PC-9 (cell line): ENCODE data around the gene RBM33. TPM values are rescaled to one million over a fixed set of nuclear protein-coding genes. Genes with fewer than 3 reads are reported as not detected.

Source experiments
- BruUV-seq: library from RNA; stranded (reverse); fragments of 400-500 nt; replicated peaks from 2 replicates; lab custom pipeline; 2021; lab: Mats Ljungman, UMichigan
- CTCF ChIA-PET: fragments of 300-600 bp; sonication (Branson Sonifier 250); formaldehyde crosslinking; loops from one replicate; lab custom pipeline; 2022; ENCODE audit warnings: antibody characterized with exemption; lab: Charles Lee
- POLR2A ChIA-PET: fragments of 300-600 bp; sonication (Branson Sonifier 250); formaldehyde crosslinking; loops from one replicate; lab custom pipeline; 2022; ENCODE audit warnings: antibody characterized with exemption; ENCODE audit not compliant: unreplicated experiment; lab: Charles Lee
- DNase-seq, 2 experiments: peaks; one replicate each; pipeline versions ENCODE4 v3.0.0 to v3.0.0-alpha.2; 2015 to 2022; ENCODE audit warnings: mixed read lengths in 1 of 2
- H2AFZ ChIP-seq: fragments of 200-600 bp; sonication (generic); 2 replicates; pipeline ENCODE4 v1.8.1; 2017; ENCODE audit warnings: antibody characterized with exemption
- H3F3A ChIP-seq: fragments of 200-600 bp; sonication (generic); 2 replicates; pipeline ENCODE4 v1.8.1; 2017; ENCODE audit warnings: antibody characterized with exemption, mild to moderate bottlenecking, low read depth; ENCODE audit not compliant: insufficient read depth
- H3K27ac ChIP-seq: fragments of 200-600 bp; sonication (generic); 2 replicates; pipeline ENCODE4 v1.6.1; 2016; ENCODE audit warnings: mixed run types
- H3K27me3 ChIP-seq: fragments of 200-600 bp; sonication (generic); 2 replicates; pipeline ENCODE4 v1.6.1; 2016; ENCODE audit warnings: low read depth, mixed run types; ENCODE audit not compliant: insufficient read depth
- H3K36me3 ChIP-seq: fragments of 200-600 bp; sonication (generic); 2 replicates; pipeline ENCODE4 v1.6.1; 2016; ENCODE audit warnings: low read depth, mixed run types
- H3K4me1 ChIP-seq: fragments of 200-600 bp; sonication (generic); replicated peaks from 2 replicates; pipeline ENCODE4 v1.6.1; 2016; ENCODE audit warnings: mixed run types; ENCODE audit not compliant: insufficient read depth
- H3K4me2 ChIP-seq: fragments of 200-600 bp; sonication (generic); 2 replicates; pipeline ENCODE4 v1.6.1; 2017; ENCODE audit warnings: mixed run types
- H3K4me3 ChIP-seq: fragments of 200-600 bp; sonication (generic); 2 replicates; pipeline ENCODE4 v1.6.1; 2016; ENCODE audit warnings: mixed run types
- H3K79me2 ChIP-seq: fragments of 200-600 bp; sonication (generic); 2 replicates; pipeline ENCODE4 v1.6.1; 2017; ENCODE audit warnings: low read depth, mixed run types
- H3K9me2 ChIP-seq: fragments of 200-600 bp; sonication (generic); 2 replicates; pipeline ENCODE4 v1.8.1; 2017; ENCODE audit warnings: mild to moderate bottlenecking; ENCODE audit not compliant: insufficient read depth
- H3K9me3 ChIP-seq: fragments of 200-600 bp; sonication (generic); 2 replicates; pipeline ENCODE4 v1.8.1; 2016; ENCODE audit warnings: low read depth; ENCODE audit not compliant: insufficient read depth
- H4K20me1 ChIP-seq: fragments of 200-600 bp; sonication (generic); 2 replicates; pipeline ENCODE4 v1.8.1; 2017; ENCODE audit not compliant: insufficient read depth
- EZH2 ChIP-seq: fragments of 200-600 bp; sonication (generic); IDR thresholded peaks from 2 replicates; pipeline ENCODE4 v1.8.0; 2017; ENCODE audit warnings: antibody characterized with exemption, low read depth
- intact Hi-C: fragments of 100-400 bp; cut with micrococcal nuclease; formaldehyde crosslinking; loops from one replicate; pipeline ENCODE4 v1.10.0; 2022; ENCODE audit not compliant: unreplicated experiment
- total RNA-seq: library from RNA; stranded (reverse); gene quantifications from 2 replicates; pipeline ENCODE4 v1.2.3, GENCODE V29; 2021
- TF ChIP-seq, protein P1 (sequence below): fragments of 200-600 bp; sonication (generic); conservative IDR thresholded peaks from 2 replicates; pipeline ENCODE4 v1.6.1; 2017; ENCODE audit warnings: mixed run types, antibody characterized with exemption, mild to moderate bottlenecking, moderate library complexity

RBM33 gene
- total RNA-seq, 1 experiment from 2014 or later, result 85.7 TPM

DNA sequence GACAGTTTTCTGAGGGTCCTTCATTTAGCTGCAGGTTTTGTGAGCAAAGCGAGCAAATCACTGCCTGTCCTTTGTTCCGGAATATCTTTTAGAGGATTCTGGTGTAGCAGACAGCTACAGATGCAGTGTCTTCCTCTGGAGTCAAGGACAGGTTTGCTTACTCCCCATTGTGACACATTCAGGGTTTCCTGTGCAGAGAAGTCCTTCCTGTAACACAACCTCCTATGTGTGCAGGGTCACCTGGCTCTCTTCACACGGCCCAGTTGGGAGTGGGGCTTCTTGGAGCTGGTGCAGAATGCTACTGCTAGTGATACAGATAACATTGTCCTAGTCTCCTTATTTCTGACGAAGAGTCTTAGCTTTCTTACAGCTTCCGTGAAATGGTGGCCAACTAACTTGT is 47.9 kb downstream of the RBM33 start:
- Histone ChIP-seq H3K27me3 (no peaks in the 10 kb centered on the region), H3K4me3 (no peak overlapping the region), H3K9me3 (no peaks in the 10 kb centered on the region), H3K79me2 (peaks cover 83% of the 10 kb centered on the region), H3K4me1 (no peaks in the 10 kb centered on the region), H2AFZ (no peak overlapping the region), H3K9me2 (no peaks in the 10 kb centered on the region), H3F3A (no peaks in the 10 kb centered on the region), H4K20me1 (peaks cover 73% of the 10 kb centered on the region), H3K36me3 (0 out of 2 replicates have a peak, but pooled peaks cover 4% of the 10 kb centered on the region), H3K27ac (no peak overlapping the region), H3K4me2 (no peak overlapping the region)
- intact Hi-C loops, result no loop called here
- ChIA-PET CTCF (no interaction called here), POLR2A (no interaction called here)
- DNase-seq, result no peak
- no TSS peak for BruUV-seq
- no peak for TF ChIP-seq EZH2
- TF ChIP-seq, protein P1, sequence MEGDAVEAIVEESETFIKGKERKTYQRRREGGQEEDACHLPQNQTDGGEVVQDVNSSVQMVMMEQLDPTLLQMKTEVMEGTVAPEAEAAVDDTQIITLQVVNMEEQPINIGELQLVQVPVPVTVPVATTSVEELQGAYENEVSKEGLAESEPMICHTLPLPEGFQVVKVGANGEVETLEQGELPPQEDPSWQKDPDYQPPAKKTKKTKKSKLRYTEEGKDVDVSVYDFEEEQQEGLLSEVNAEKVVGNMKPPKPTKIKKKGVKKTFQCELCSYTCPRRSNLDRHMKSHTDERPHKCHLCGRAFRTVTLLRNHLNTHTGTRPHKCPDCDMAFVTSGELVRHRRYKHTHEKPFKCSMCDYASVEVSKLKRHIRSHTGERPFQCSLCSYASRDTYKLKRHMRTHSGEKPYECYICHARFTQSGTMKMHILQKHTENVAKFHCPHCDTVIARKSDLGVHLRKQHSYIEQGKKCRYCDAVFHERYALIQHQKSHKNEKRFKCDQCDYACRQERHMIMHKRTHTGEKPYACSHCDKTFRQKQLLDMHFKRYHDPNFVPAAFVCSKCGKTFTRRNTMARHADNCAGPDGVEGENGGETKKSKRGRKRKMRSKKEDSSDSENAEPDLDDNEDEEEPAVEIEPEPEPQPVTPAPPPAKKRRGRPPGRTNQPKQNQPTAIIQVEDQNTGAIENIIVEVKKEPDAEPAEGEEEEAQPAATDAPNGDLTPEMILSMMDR, result no peak

DNA sequence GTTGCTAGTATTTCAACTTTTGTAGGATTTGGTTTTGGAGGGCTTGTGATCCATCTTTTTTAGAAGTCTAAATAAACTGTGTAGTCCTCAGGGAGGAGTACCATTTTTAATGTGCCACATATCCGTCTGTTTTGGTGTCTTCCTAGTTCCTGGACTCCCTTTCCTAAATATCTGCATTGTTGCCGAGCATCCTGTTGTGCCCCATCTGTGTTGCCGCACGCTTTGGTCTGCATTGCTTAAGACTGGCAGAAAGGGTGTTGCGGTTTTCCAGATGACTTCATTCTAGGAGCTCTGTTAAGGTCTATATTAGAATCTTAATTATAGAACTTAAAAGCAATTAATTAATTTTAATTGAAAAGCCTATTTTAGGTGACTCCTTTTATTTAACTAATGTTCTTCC is 49.4 kb downstream of the RBM33 start:
- intact Hi-C loops, result no loop called here
- Histone ChIP-seq H2AFZ (no peak overlapping the region), H3K4me3 (no peak overlapping the region), H3F3A (no peaks in the 10 kb centered on the region), H3K36me3 (0 out of 2 replicates have a peak, but pooled peaks cover 4% of the 10 kb centered on the region), H4K20me1 (peaks cover 83% of the 10 kb centered on the region), H3K79me2 (peaks cover 90% of the 10 kb centered on the region), H3K4me1 (no peaks in the 10 kb centered on the region), H3K4me2 (no peak overlapping the region), H3K9me3 (no peaks in the 10 kb centered on the region), H3K9me2 (no peaks in the 10 kb centered on the region), H3K27ac (no peak overlapping the region), H3K27me3 (no peaks in the 10 kb centered on the region)
- POLR2A ChIA-PET, result no interaction called here
- CTCF ChIA-PET, result no interaction called here
- no peak for TF ChIP-seq EZH2
- TF ChIP-seq, protein P1, result no peak
- no peak for DNase-seq
- no TSS peak for BruUV-seq

DNA sequence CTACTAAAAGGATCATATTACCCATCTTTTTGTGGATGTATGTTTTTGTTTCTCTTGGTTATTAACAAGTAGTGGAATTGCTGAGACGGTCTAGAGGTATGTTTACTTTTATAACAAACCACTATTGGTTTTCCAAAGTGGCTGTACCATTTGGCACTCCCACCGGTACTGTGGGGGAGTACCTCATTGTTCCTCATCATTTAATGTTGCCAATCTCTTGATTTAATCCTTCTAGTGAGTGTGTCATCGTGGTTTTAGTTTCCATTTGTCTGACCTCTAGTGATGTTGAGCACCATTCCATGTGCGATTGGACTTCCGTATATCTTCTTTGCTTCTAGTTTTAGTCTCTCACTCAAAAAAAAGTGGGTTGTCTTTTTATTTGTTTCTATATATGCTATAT is 50.4 kb downstream of the RBM33 start:
- no peaks in the 10 kb centered on the region for H3K27me3 ChIP-seq
- H3K36me3 ChIP-seq, result 0 out of 2 replicates have a peak, but pooled peaks cover 4% of the 10 kb centered on the region
- no peaks in the 10 kb centered on the region for H3K4me1 ChIP-seq
- POLR2A ChIA-PET, result no interaction called here
- CTCF ChIA-PET, result interaction anchor here (0.5 kb wide), 1 partner anchor 18 kb away, joined by 7 read pairs; no protein-coding TSS in a partner anchor
- no peak overlapping the region for H2AFZ ChIP-seq
- H3F3A ChIP-seq, result no peaks in the 10 kb centered on the region
- BruUV-seq, result no TSS peak
- peaks cover 83% of the 10 kb centered on the region for H4K20me1 ChIP-seq
- no peak overlapping the region for H3K27ac ChIP-seq
- H3K4me2 ChIP-seq, result no peak overlapping the region
- H3K9me3 ChIP-seq, result no peaks in the 10 kb centered on the region
- H3K79me2 ChIP-seq, result peaks cover 95% of the 10 kb centered on the region
- TF ChIP-seq, protein P1, result no peak
- no peak for TF ChIP-seq EZH2
- DNase-seq, result no peak
- intact Hi-C loops, result no loop called here
- no peaks in the 10 kb centered on the region for H3K9me2 ChIP-seq
- no peak overlapping the region for H3K4me3 ChIP-seq
